IPS-18a (cell line): ENCODE data around the gene CFAP61.

Experiments
- H3K27ac ChIP-seq: one replicate; pipeline ENCODE4 v1.5.1; 2013; ENCODE audit warnings: low read length
- H3K27me3 ChIP-seq: one replicate; pipeline ENCODE4 v1.6.1; 2013; ENCODE audit warnings: mild to moderate bottlenecking, low read length; ENCODE audit not compliant: control insufficient read depth, insufficient read depth
- H3K36me3 ChIP-seq: one replicate; pipeline ENCODE4 v1.6.1; 2013; ENCODE audit warnings: low read depth, low read length; ENCODE audit not compliant: control insufficient read depth
- H3K4me1 ChIP-seq: one replicate; pipeline ENCODE4 v1.6.1; 2013; ENCODE audit warnings: low read depth, low read length; ENCODE audit not compliant: control insufficient read depth
- H3K4me3 ChIP-seq: one replicate; pipeline ENCODE4 v1.5.1; 2013; ENCODE audit warnings: low read length
- H3K9ac ChIP-seq: one replicate; pipeline ENCODE4 v1.6.1; 2013; ENCODE audit warnings: mild to moderate bottlenecking, low read length, moderate library complexity
- H3K9me3 ChIP-seq: one replicate; pipeline ENCODE4 v1.6.1; 2013; ENCODE audit warnings: low read depth, low read length; ENCODE audit not compliant: control insufficient read depth

CFAP61 gene

GRCh38 chr20:20251317-20251716 is 199.0 kb downstream of the CFAP61 start:
- no peaks in the 10 kb centered on the region for H3K4me1 ChIP-seq
- no peaks in the 10 kb centered on the region for H3K9me3 ChIP-seq
- no peaks in the 10 kb centered on the region for H3K36me3 ChIP-seq
- H3K27ac ChIP-seq, result no peak overlapping the region
- H3K4me3 ChIP-seq, result no peak overlapping the region
- no peaks in the 10 kb centered on the region for H3K27me3 ChIP-seq
- H3K9ac ChIP-seq, result no peak overlapping the region

GRCh38 chr20:20251836-20252235 is 199.5 kb downstream of the CFAP61 start:
- Histone ChIP-seq H3K27ac (no peak overlapping the region), H3K4me1 (no peaks in the 10 kb centered on the region), H3K27me3 (no peaks in the 10 kb centered on the region), H3K9me3 (no peaks in the 10 kb centered on the region), H3K9ac (no peak overlapping the region), H3K36me3 (no peaks in the 10 kb centered on the region), H3K4me3 (no peak overlapping the region)

GRCh38 chr20:20253039-20253743 is 200.9 kb downstream of the CFAP61 start:
- Histone ChIP-seq H3K9ac (no peak overlapping the region), H3K4me3 (no peak overlapping the region), H3K9me3 (no peaks in the 10 kb centered on the region), H3K4me1 (no peaks in the 10 kb centered on the region), H3K27me3 (no peaks in the 10 kb centered on the region), H3K36me3 (no peaks in the 10 kb centered on the region), H3K27ac (no peak overlapping the region)

- H3K4me1 ChIP-seq, result no peaks in the 10 kb centered on the region
- H3K9ac ChIP-seq, result no peak overlapping the region
- no peaks in the 10 kb centered on the region for H3K9me3 ChIP-seq
- H3K4me3 ChIP-seq, result no peak overlapping the region
- H3K27me3 ChIP-seq, result no peaks in the 10 kb centered on the region
- no peaks in the 10 kb centered on the region for H3K36me3 ChIP-seq
- H3K27ac ChIP-seq, result no peak overlapping the region
Observed at GRCh38 chr20:20253744-20254330, 201.5 kb downstream of the CFAP61 start.

GRCh38 chr20:20255099-20255498 is 202.8 kb downstream of the CFAP61 start:
- Histone ChIP-seq H3K9me3 (no peaks in the 10 kb centered on the region), H3K4me3 (no peak overlapping the region), H3K27ac (no peak overlapping the region), H3K4me1 (no peaks in the 10 kb centered on the region), H3K27me3 (no peaks in the 10 kb centered on the region), H3K36me3 (no peaks in the 10 kb centered on the region), H3K9ac (no peak overlapping the region)

GRCh38 chr20:20259533-20259932 is 207.2 kb downstream of the CFAP61 start:
- H3K36me3 ChIP-seq, result no peaks in the 10 kb centered on the region
- H3K9me3 ChIP-seq, result no peaks in the 10 kb centered on the region
- H3K9ac ChIP-seq, result no peak overlapping the region
- no peak overlapping the region for H3K4me3 ChIP-seq
- no peaks in the 10 kb centered on the region for H3K4me1 ChIP-seq
- no peaks in the 10 kb centered on the region for H3K27me3 ChIP-seq
- no peak overlapping the region for H3K27ac ChIP-seq

GRCh38 chr20:20261159-20261558 is 208.8 kb downstream of the CFAP61 start:
- H3K4me1 ChIP-seq, result no peaks in the 10 kb centered on the region
- H3K36me3 ChIP-seq, result no peaks in the 10 kb centered on the region
- no peaks in the 10 kb centered on the region for H3K9me3 ChIP-seq
- no peak overlapping the region for H3K27ac ChIP-seq
- no peak overlapping the region for H3K9ac ChIP-seq
- no peaks in the 10 kb centered on the region for H3K27me3 ChIP-seq
- no peak overlapping the region for H3K4me3 ChIP-seq

GRCh38 chr20:20265210-20265609 is 212.9 kb downstream of the CFAP61 start:
- H3K4me3 ChIP-seq, result no peak overlapping the region
- H3K27me3 ChIP-seq, result no peaks in the 10 kb centered on the region
- H3K9ac ChIP-seq, result no peak overlapping the region
- no peaks in the 10 kb centered on the region for H3K9me3 ChIP-seq
- H3K4me1 ChIP-seq, result no peaks in the 10 kb centered on the region
- no peak overlapping the region for H3K27ac ChIP-seq
- H3K36me3 ChIP-seq, result no peaks in the 10 kb centered on the region

- no peak overlapping the region for H3K4me3 ChIP-seq
- no peak overlapping the region for H3K27ac ChIP-seq
- no peaks in the 10 kb centered on the region for H3K36me3 ChIP-seq
- H3K4me1 ChIP-seq, result no peaks in the 10 kb centered on the region
- no peaks in the 10 kb centered on the region for H3K9me3 ChIP-seq
- H3K9ac ChIP-seq, result no peak overlapping the region
- no peaks in the 10 kb centered on the region for H3K27me3 ChIP-seq
Observed at GRCh38 chr20:20266552-20266951, 214.2 kb downstream of the CFAP61 start.

- no peak overlapping the region for H3K27ac ChIP-seq
- no peaks in the 10 kb centered on the region for H3K36me3 ChIP-seq
- H3K9ac ChIP-seq, result no peak overlapping the region
- H3K4me3 ChIP-seq, result no peak overlapping the region
- no peaks in the 10 kb centered on the region for H3K9me3 ChIP-seq
- no peaks in the 10 kb centered on the region for H3K27me3 ChIP-seq
- no peaks in the 10 kb centered on the region for H3K4me1 ChIP-seq
Observed at GRCh38 chr20:20267685-20268370, 215.5 kb downstream of the CFAP61 start.

- no peaks in the 10 kb centered on the region for H3K27me3 ChIP-seq
- no peaks in the 10 kb centered on the region for H3K9me3 ChIP-seq
- H3K9ac ChIP-seq, result no peak overlapping the region
- H3K27ac ChIP-seq, result no peak overlapping the region
- H3K4me3 ChIP-seq, result no peak overlapping the region
- H3K4me1 ChIP-seq, result no peaks in the 10 kb centered on the region
- no peaks in the 10 kb centered on the region for H3K36me3 ChIP-seq
Observed at GRCh38 chr20:20271271-20271670, 218.9 kb downstream of the CFAP61 start.

- H3K4me3 ChIP-seq, result no peak overlapping the region
- no peak overlapping the region for H3K9ac ChIP-seq
- H3K36me3 ChIP-seq, result no peaks in the 10 kb centered on the region
- no peaks in the 10 kb centered on the region for H3K4me1 ChIP-seq
- H3K27ac ChIP-seq, result no peak overlapping the region
- H3K27me3 ChIP-seq, result no peaks in the 10 kb centered on the region
- no peaks in the 10 kb centered on the region for H3K9me3 ChIP-seq
Observed at GRCh38 chr20:20272686-20273085, 220.4 kb downstream of the CFAP61 start.
